K562 (cell line): ENCODE results near the gene USP10. TPM values are rescaled to one million over a fixed set of nuclear protein-coding genes. Genes with fewer than 3 reads are reported as not detected.

Source experiments
- ATAC-seq: fragments of 200-7000 bp; cut with Tn5 transposase; 3 replicates; pipeline ENCODE4 v1.9.1; 2020; ENCODE audit warnings: moderate library complexity
- BruUV-seq: library from RNA; stranded (reverse); fragments of 400-500 nt; replicated peaks from 2 replicates; lab custom pipeline; 2021; lab: Mats Ljungman, UMichigan
- CTCF ChIA-PET: fragments of 300-600 bp; formaldehyde crosslinking; extraction: SDS; loops from one replicate; lab custom pipeline; 2021; ENCODE audit warnings: low intra/inter-chr PET ratio; lab: Yijun Ruan, JAX
- POLR2A ChIA-PET: fragments of 300-600, 350-650 bp; sonication (Branson Sonifier 250); formaldehyde crosslinking; extraction: SDS; loops from one replicate; lab custom pipeline; 2021; ENCODE audit warnings: antibody characterized with exemption, inconsistent platforms; lab: Yijun Ruan, JAX
- DNase-seq, 4 experiments: peaks; one replicate each; pipeline versions ENCODE4 v3.0.0 to v3.0.0-alpha.2; 2011 to 2018; ENCODE audit warnings: low spot score in 3 of 4, mixed read lengths in 3 of 4; ENCODE audit errors: extremely low read depth in 1 of 4
- FAIRE-seq: peaks from 2 replicates; lab custom pipeline; 2011; peaks lifted over from hg19 to GRCh38; lab: Jason Lieb, UNC
- H2AFZ ChIP-seq: 2 replicates; pipeline ENCODE4 v1.6.0; 2011; ENCODE audit warnings: low read depth, low read length, control low read depth, inconsistent platforms
- H3K27ac ChIP-seq: fragments of 200-600 bp; 3 replicates; pipeline ENCODE4 v1.8.0; 2011; ENCODE audit warnings: low read depth, mild to moderate bottlenecking, control low read depth, inconsistent platforms, low read length, moderate library complexity, mixed read lengths; ENCODE audit errors: extremely low read depth
- H3K27me3 ChIP-seq, 2 experiments: fragments of 300-600 bp in 1 of 2; 2 replicates in 1 of 2; 3 replicates in 1 of 2; pipeline versions ENCODE4 v1.6.0 to v1.8.0; 2011; ENCODE audit warnings: inconsistent platforms in 2 of 2, low read length in 2 of 2, mild to moderate bottlenecking in 1 of 2, mixed read lengths in 1 of 2, moderate library complexity in 1 of 2; ENCODE audit not compliant: control insufficient read depth in 2 of 2, insufficient read depth in 2 of 2
- H3K36me3 ChIP-seq: fragments of 300-600 bp; 3 replicates; pipeline ENCODE4 v1.8.0; 2011; ENCODE audit warnings: mild to moderate bottlenecking, low read length, inconsistent platforms; ENCODE audit not compliant: control insufficient read depth, insufficient read depth
- H3K4me1 ChIP-seq, 2 experiments: fragments of 200-600 bp in 1 of 2; replicated peaks in 1 of 2; 2 replicates in 1 of 2; 3 replicates in 1 of 2; pipeline versions ENCODE4 v1.5.1 to v1.8.0; 2011; ENCODE audit warnings: inconsistent platforms in 2 of 2, low read length in 2 of 2, mild to moderate bottlenecking in 1 of 2, mixed read lengths in 1 of 2, moderate library complexity in 1 of 2; ENCODE audit not compliant: control insufficient read depth in 2 of 2, insufficient read depth in 2 of 2
- H3K4me2 ChIP-seq: 2 replicates; pipeline ENCODE4 v1.6.1; 2011; ENCODE audit warnings: low read length, control low read depth, inconsistent platforms, mixed read lengths; ENCODE audit not compliant: insufficient read depth
- H3K4me3 ChIP-seq: fragments of 200-600 bp; sonication (generic), shearing (Covaris generic); 2 replicates; pipeline ENCODE4 v1.5.1; 2016; ENCODE audit warnings: control low read depth, inconsistent platforms
- H3K79me2 ChIP-seq: fragments of 200-600 bp; 3 replicates; pipeline ENCODE4 v1.8.0; 2011; ENCODE audit warnings: low read length, inconsistent platforms; ENCODE audit not compliant: control insufficient read depth, insufficient read depth
- H3K9ac ChIP-seq, 2 experiments: 2 replicates each; pipeline versions ENCODE4 v1.6.0 to v1.6.1; 2011; ENCODE audit warnings: low read depth in 2 of 2, low read length in 2 of 2, control low read depth in 1 of 2, inconsistent platforms in 1 of 2, mild to moderate bottlenecking in 1 of 2, mixed read lengths in 1 of 2; ENCODE audit not compliant: insufficient read depth in 1 of 2
- H3K9me1 ChIP-seq: one replicate; pipeline ENCODE4 v1.6.0; 2011; ENCODE audit warnings: inconsistent platforms, mild to moderate bottlenecking, low read length, moderate library complexity; ENCODE audit not compliant: control insufficient read depth, insufficient read depth
- H3K9me3 ChIP-seq: replicated peaks from 2 replicates; pipeline ENCODE4 v1.5.1; 2011; ENCODE audit warnings: low read depth, low read length, inconsistent platforms; ENCODE audit not compliant: control insufficient read depth, insufficient read depth
- H4K20me1 ChIP-seq: replicated peaks from 2 replicates; pipeline ENCODE4 v1.6.1; 2011; ENCODE audit warnings: low read length, inconsistent platforms, mixed read lengths; ENCODE audit not compliant: control insufficient read depth, insufficient read depth
- CBX2 ChIP-seq: fragments of 200-600 bp; sonication (generic); IDR thresholded peaks from one replicate; pipeline ENCODE4 v1.6.1; 2012; ENCODE audit warnings: mild to moderate bottlenecking, low read length, inconsistent platforms; ENCODE audit not compliant: insufficient read depth, poor library complexity, severe bottlenecking
- CTBP1 ChIP-seq: fragments of 450-650 bp; IDR thresholded peaks from 2 replicates; pipeline ENCODE4 v1.6.1; 2016; ENCODE audit warnings: borderline replicate concordance
- EGR1 ChIP-seq: fragments of 450-650 bp; conservative IDR thresholded peaks from 2 replicates; pipeline ENCODE4 v1.6.1; 2017; ENCODE audit warnings: mild to moderate bottlenecking
- KAT7 ChIP-seq: sonication (generic); formaldehyde crosslinking; IDR thresholded peaks from 2 replicates; pipeline ENCODE4 v1.8.0; 2022; ENCODE audit warnings: missing genetic modification reagents, mild to moderate bottlenecking, borderline replicate concordance
- KDM1A ChIP-seq, 2 experiments: fragments of 450-650 bp; IDR thresholded peaks; 2 replicates each; pipeline ENCODE4 v1.6.1; 2016; ENCODE audit warnings: mild to moderate bottlenecking in 2 of 2
- RBM25 ChIP-seq: fragments of 200-400 bp; formaldehyde crosslinking; IDR thresholded peaks from 2 replicates; pipeline ENCODE4 v1.6.1; 2018; ENCODE audit warnings: low read length, low read depth, moderate library complexity; ENCODE audit not compliant: severe bottlenecking
- ZNF146 ChIP-seq: IDR thresholded peaks from one replicate; pipeline ENCODE4 v1.6.1; 2018; ENCODE audit warnings: missing compliant biosample characterization; ENCODE audit not compliant: unreplicated experiment
- WGBS: fragments of 100-300 bp; shearing (Covaris generic); methylation state at CpG from one replicate; pipeline ENCODE4 v1.1.6; 2016; ENCODE audit warnings: low coverage, mixed read lengths; ENCODE audit not compliant: insufficient coverage; ENCODE audit errors: missing lambda C conversion rate; 5-methylcytosine and 5-hydroxymethylcytosine counted together
- in situ Hi-C: fragments of 300-500 bp; cut with MboI; formaldehyde crosslinking; loops from 4 replicates; pipeline ENCODE4 v1.15.0; 2018; ENCODE audit warnings: inconsistent platforms, mixed read lengths
- intact Hi-C: fragments of 100-400 bp; cut with micrococcal nuclease; formaldehyde crosslinking; loops from 2 replicates; pipeline ENCODE4 v1.14.2; 2022
- polyA plus RNA-seq, 8 experiments: library from polyadenylated mRNA; depleted of rRNA in 4 of 8; stranded (reverse) in 5 of 8; unstranded in 3 of 8; fragments of >200 nt; fragmentation: Nextera tagmentation in 2 of 8; fragmentation: Illumina TruSeq in 1 of 8; extraction: Ambion mirVana in 2 of 8; extraction: Trizol in 1 of 8; gene quantifications; 2 replicates each; pipeline versions ENCODE4 v1.2.1 to v1.2.3, GENCODE V29; 2011 to 2014; ENCODE audit warnings: inconsistent platforms in 1 of 8, missing spikeins in 1 of 8
- total RNA-seq, 7 experiments: library from RNA; depleted of rRNA in 6 of 7; stranded (reverse); fragments of >200 nt in 6 of 7; fragmentation: Illumina TruSeq in 2 of 7; extraction: Trizol in 2 of 7; gene quantifications; 2 replicates each; pipeline versions ENCODE4 v1.2.1 to v1.2.3, GENCODE V29; 2011 to 2021; ENCODE audit warnings: low replicate concordance in 1 of 7

Gene USP10
- total and polyA plus RNA-seq, 9 of the 15 experiments (the other 6 are each of a cell fraction or from before 2014, with no cell fraction given): 61.7 to 197 (median 116) TPM

DNA sequence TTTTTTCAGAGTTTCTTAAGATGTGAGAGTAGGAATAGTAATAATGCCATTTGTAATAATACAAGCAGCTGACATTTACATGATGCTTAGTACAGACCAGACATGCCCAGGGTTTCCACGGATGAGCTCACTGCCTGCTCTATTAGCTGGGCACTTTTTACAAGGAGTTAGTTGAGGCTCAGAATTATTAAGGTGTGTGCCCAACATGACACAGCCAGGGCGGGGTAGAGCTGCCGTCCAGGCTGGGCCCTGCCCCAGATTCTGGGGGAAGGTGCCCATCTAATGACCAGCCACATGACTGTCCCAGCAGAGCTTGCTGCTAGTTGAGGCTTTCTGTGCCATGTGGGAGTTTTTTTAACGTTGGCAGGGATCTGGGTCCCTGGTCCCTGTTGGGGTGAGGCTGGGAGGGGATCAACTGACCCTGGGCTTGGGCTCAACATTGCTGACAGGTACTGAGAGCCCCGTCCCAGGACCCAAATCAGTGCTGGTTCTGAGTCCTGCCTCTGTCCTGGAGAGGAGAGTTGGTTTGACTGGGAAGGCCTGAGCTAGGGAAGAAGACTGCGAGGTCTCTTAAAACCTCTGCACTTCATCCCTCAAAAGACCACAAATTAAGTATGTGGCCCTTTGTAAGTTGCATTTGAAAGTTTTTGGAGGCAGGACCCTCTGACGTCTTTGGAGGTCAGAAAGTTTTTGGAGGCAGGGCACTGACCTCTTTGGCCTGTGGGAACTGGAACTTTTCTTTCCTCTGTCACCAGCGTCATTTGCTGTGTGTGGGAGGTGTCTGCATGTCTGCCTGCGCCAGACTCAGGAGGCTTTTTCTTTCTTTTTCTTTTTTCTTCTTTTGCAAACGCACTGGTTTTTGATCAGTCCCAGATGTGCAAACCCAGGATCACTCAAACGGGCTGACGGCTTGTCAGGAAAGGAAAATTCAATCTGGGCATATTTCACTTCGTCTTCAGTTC, 122.2 kb downstream of the USP10 start:
- no peak overlapping the region for H3K9ac ChIP-seq
- no peaks in the 10 kb centered on the region for H3K79me2 ChIP-seq
- ChIA-PET POLR2A (interaction anchor here (0.6 to 1.5 kb wide), 4 partner anchors 9 to 202 kb away, joined by 3 to 4 read pairs (median 3); no protein-coding TSS in a partner anchor), CTCF (no interaction called here)
- H3K9me1 ChIP-seq: no peaks in the 10 kb centered on the region
- WGBS: 3% methylated on average over 13 of the region's 13 CpGs
- FAIRE-seq: no peak
- no peak overlapping the region for H2AFZ ChIP-seq
- intact Hi-C loops (no loop called here), in situ Hi-C loops (no loop called here)
- no peak overlapping the region for H3K4me3 ChIP-seq
- BruUV-seq: no TSS peak
- H3K36me3 ChIP-seq: no peaks in the 10 kb centered on the region
- no peak for TF ChIP-seq CTBP1
- 0 out of 2 replicates have a peak, but pooled peaks have one; percentile 19 for TF ChIP-seq EGR1
- TF ChIP-seq CBX2: peak; percentile 9
- no peak overlapping the region for H3K27ac ChIP-seq
- peaks cover 43 to 74% of the 10 kb centered on the region in 2 experiments for H3K27me3 ChIP-seq
- ATAC-seq: no peak
- no peak overlapping the region for H3K4me2 ChIP-seq
- H4K20me1 ChIP-seq: peaks cover 14% of the 10 kb centered on the region; the same call in 1 of the 2 replicates
- no peak for DNase-seq
- H3K9me3 ChIP-seq: no peaks in the 10 kb centered on the region
- H3K4me1 ChIP-seq: peaks cover 8 to 12% of the 10 kb centered on the region in 2 experiments; a peak in 2 of 5 replicates

DNA sequence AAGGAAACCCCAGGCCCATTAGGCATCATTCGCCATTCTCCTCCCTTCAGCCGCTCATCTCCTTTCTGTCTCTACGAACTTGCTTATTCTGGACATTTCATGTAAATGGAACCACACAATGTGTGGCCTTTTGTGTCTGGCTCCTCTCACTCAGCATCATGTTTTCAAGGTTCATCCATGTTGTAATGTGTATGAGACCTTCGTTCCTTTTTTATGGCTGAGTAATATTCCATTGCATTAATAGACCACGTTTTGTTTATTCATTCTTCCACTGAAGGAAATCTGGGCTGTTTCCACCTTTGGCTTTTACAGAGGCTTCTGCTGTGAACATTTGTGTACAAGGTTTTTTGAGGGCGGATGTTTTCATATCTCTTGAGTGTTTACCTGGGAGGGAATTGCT, 123.2 kb downstream of the USP10 start:
- TF ChIP-seq KDM1A (IDR thresholded peaks at IDR 0.05): 0 out of 4 replicates have a peak, but pooled peaks of 1 of the 2 experiments have one; percentile 12
- peak; percentile 97 for TF ChIP-seq ZNF146
- no peak for TF ChIP-seq KAT7 (CRISPR knock-in tag)
- TF ChIP-seq RBM25: peak; percentile 53
- no TSS peak for BruUV-seq
- in situ Hi-C loops: no loop called here
- peaks cover 14% of the 10 kb centered on the region; the same call in 1 of the 2 replicates for H4K20me1 ChIP-seq
- WGBS: 30% methylated on average over 6 of the region's 6 CpGs
- CTCF ChIA-PET: no interaction called here
- H2AFZ ChIP-seq: no peak overlapping the region
- peaks cover 44 to 71% of the 10 kb centered on the region in 2 experiments for H3K27me3 ChIP-seq
- H3K4me1 ChIP-seq: peaks cover 8 to 12% of the 10 kb centered on the region in 2 experiments; a peak in 2 of 5 replicates
- intact Hi-C loops: no loop called here
- H3K36me3 ChIP-seq: no peaks in the 10 kb centered on the region
- H3K9me1 ChIP-seq: no peaks in the 10 kb centered on the region
- no peaks in the 10 kb centered on the region for H3K9me3 ChIP-seq
- no peak for ATAC-seq
- no peak overlapping the region for H3K9ac ChIP-seq
- FAIRE-seq: no peak
- H3K79me2 ChIP-seq: no peaks in the 10 kb centered on the region
- H3K4me3 ChIP-seq: no peak overlapping the region
- H3K27ac ChIP-seq: no peak overlapping the region
- POLR2A ChIA-PET: no interaction called here
- DNase-seq: no peak
- no peak overlapping the region for H3K4me2 ChIP-seq
